HCT116 (cell line): Measurements from ENCODE around the gene ASB6. TPM values are rescaled to one million over a fixed set of nuclear protein-coding genes. Genes with fewer than 3 reads are reported as not detected.

Experiments used
- ATAC-seq: fragments of 200-7000 bp; cut with Tn5 transposase; 2 replicates; pipeline ENCODE4 v1.9.1; 2020; ENCODE audit warnings: mild to moderate bottlenecking, moderate library complexity
- BruUV-seq: library from RNA; stranded (reverse); fragments of 400-500 nt; replicated peaks from 2 replicates; lab custom pipeline; 2021; lab: Mats Ljungman, UMichigan
- CTCF ChIA-PET: fragments of 300-600 bp; sonication (Branson Sonifier 250); formaldehyde crosslinking; loops from one replicate; lab custom pipeline; 2021; ENCODE audit warnings: antibody characterized with exemption; lab: Charles Lee
- POLR2A ChIA-PET: fragments of 300-600, 350-600 bp; sonication (Branson Sonifier 250); formaldehyde crosslinking; loops from one replicate; lab custom pipeline; 2021; ENCODE audit warnings: antibody characterized with exemption; lab: Charles Lee
- RAD21 ChIA-PET, 2 experiments: fragments of 300-600 bp; sonication (Branson Sonifier 250); formaldehyde crosslinking; loops; one replicate each; lab custom pipeline; 2023; ENCODE audit warnings: low total read pairs in 2 of 2; ENCODE audit not compliant: uncharacterized antibody in 2 of 2, unreplicated experiment in 2 of 2, low non-redundant PET in 1 of 2; lab: Charles Lee
- DNase-seq: peaks from one replicate; pipeline ENCODE4 v3.0.0-alpha.2; 2010; ENCODE audit warnings: low read depth, low spot score
- H2AFZ ChIP-seq: fragments of 200-600 bp; shearing (Covaris generic), sonication (generic); 2 replicates; pipeline ENCODE4 v1.6.1; 2017; ENCODE audit warnings: low read depth, mixed run types, mixed read lengths, antibody characterized with exemption, low read length; ENCODE audit not compliant: poor library complexity, severe bottlenecking
- H3K27ac ChIP-seq: 2 replicates; pipeline ENCODE4 v1.5.1; 2012; ENCODE audit warnings: low read depth, low read length
- H3K27me3 ChIP-seq: fragments of 200-600 bp; sonication (generic); 2 replicates; pipeline ENCODE4 v1.6.1; 2016; ENCODE audit warnings: mixed run types, low read length, mixed read lengths; ENCODE audit not compliant: insufficient read depth
- H3K36me3 ChIP-seq, 2 experiments: fragments of 200-500 bp in 1 of 2; fragments of 200-600 bp in 1 of 2; sonication (Bioruptor generic) in 1 of 2; sonication (generic) in 1 of 2; 2 replicates each; pipeline versions ENCODE4 v1.5.1 to v1.6.1; 2014 to 2016; ENCODE audit warnings: low read length in 2 of 2, inconsistent platforms in 1 of 2, mixed read lengths in 1 of 2, mixed run types in 1 of 2; ENCODE audit not compliant: insufficient read depth in 2 of 2, control insufficient read depth in 1 of 2
- H3K4me1 ChIP-seq, 2 experiments: fragments of 200-600 bp in 1 of 2; sonication (generic) in 1 of 2; 2 replicates each; pipeline versions ENCODE4 v1.5.1 to v1.6.1; 2012 to 2017; ENCODE audit warnings: low read length in 2 of 2, inconsistent platforms in 1 of 2, mild to moderate bottlenecking in 1 of 2, mixed read lengths in 1 of 2, mixed run types in 1 of 2, moderate library complexity in 1 of 2; ENCODE audit not compliant: insufficient read depth in 2 of 2, control insufficient read depth in 1 of 2
- H3K4me2 ChIP-seq: fragments of 200-600 bp; sonication (generic); 2 replicates; pipeline ENCODE4 v1.6.1; 2017; ENCODE audit warnings: mixed run types, low read length, mixed read lengths
- H3K4me3 ChIP-seq, 2 experiments: fragments of 200-600 bp in 1 of 2; sonication (generic) in 1 of 2; replicated peaks in 1 of 2; 2 replicates each; pipeline ENCODE4 v1.5.1; 2011 to 2016; ENCODE audit warnings: low read length in 2 of 2, control low read depth in 1 of 2, low read depth in 1 of 2, mild to moderate bottlenecking in 1 of 2, mixed read lengths in 1 of 2, mixed run types in 1 of 2
- H3K79me2 ChIP-seq: fragments of 200-600 bp; sonication (generic); 2 replicates; pipeline ENCODE4 v1.6.1; 2017; ENCODE audit warnings: mild to moderate bottlenecking, mixed run types, low read length, moderate library complexity, mixed read lengths; ENCODE audit not compliant: insufficient read depth
- H3K9ac ChIP-seq: fragments of 200-600 bp; sonication (generic); 2 replicates; pipeline ENCODE4 v1.6.1; 2016; ENCODE audit warnings: low read length, mixed read lengths
- H3K9me2 ChIP-seq: fragments of 200-600 bp; sonication (generic), shearing (Covaris generic); 2 replicates; pipeline ENCODE4 v1.6.1; 2017; ENCODE audit warnings: mixed run types, mild to moderate bottlenecking, moderate library complexity; ENCODE audit not compliant: insufficient read depth
- H3K9me3 ChIP-seq, 2 experiments: fragments of 200-500 bp in 1 of 2; fragments of 200-600 bp in 1 of 2; sonication (Bioruptor generic) in 1 of 2; sonication (generic) in 1 of 2; 2 replicates each; pipeline ENCODE4 v1.6.1; 2014 to 2017; ENCODE audit warnings: low read length in 2 of 2, mixed read lengths in 2 of 2, inconsistent platforms in 1 of 2, low read depth in 1 of 2, mild to moderate bottlenecking in 1 of 2, mixed run types in 1 of 2, moderate library complexity in 1 of 2; ENCODE audit not compliant: control insufficient read depth in 1 of 2, insufficient read depth in 1 of 2
- H4K20me1 ChIP-seq: fragments of 200-600 bp; sonication (generic), shearing (Covaris generic); 2 replicates; pipeline ENCODE4 v1.6.1; 2017; ENCODE audit warnings: mixed run types, mild to moderate bottlenecking, moderate library complexity; ENCODE audit not compliant: insufficient read depth
- CEBPB ChIP-seq: IDR thresholded peaks from 2 replicates; pipeline ENCODE4 v1.6.1; 2012; ENCODE audit warnings: low read depth
- ELF1 ChIP-seq: IDR thresholded peaks from 2 replicates; pipeline ENCODE4 v1.6.1; 2012; ENCODE audit warnings: low read depth, borderline replicate concordance
- EZH2 ChIP-seq: fragments of 200-600 bp; sonication (generic); IDR thresholded peaks from 2 replicates; pipeline ENCODE4 v1.6.1; 2017; ENCODE audit warnings: antibody characterized with exemption, mixed run types
- EZH2phosphoT487 ChIP-seq: fragments of 200-600 bp; IDR thresholded peaks from 2 replicates; pipeline ENCODE4 v1.6.1; 2018; ENCODE audit warnings: antibody characterized with exemption, borderline replicate concordance
- JUND ChIP-seq: IDR thresholded peaks from 2 replicates; pipeline ENCODE4 v1.6.1; 2012
- POLR2A ChIP-seq: IDR thresholded peaks from 2 replicates; pipeline ENCODE4 v1.7.0; 2011; ENCODE audit warnings: borderline replicate concordance; ENCODE audit not compliant: insufficient read depth, insufficient read length; ENCODE audit errors: extremely low read depth
- POLR2AphosphoS5 ChIP-seq: IDR thresholded peaks from 2 replicates; pipeline ENCODE4 v1.6.1; 2011; ENCODE audit warnings: mild to moderate bottlenecking, low read depth, low read length, moderate library complexity
- SIN3A ChIP-seq: IDR thresholded peaks from 2 replicates; pipeline ENCODE4 v1.6.1; 2012; ENCODE audit warnings: low read depth
- SP1 ChIP-seq: IDR thresholded peaks from 2 replicates; pipeline ENCODE4 v1.6.1; 2012; ENCODE audit warnings: low read depth
- SRF ChIP-seq: IDR thresholded peaks from 2 replicates; pipeline ENCODE4 v1.6.1; 2012; ENCODE audit warnings: low read depth
- TCF7L2 ChIP-seq: IDR thresholded peaks from 2 replicates; pipeline ENCODE4 v1.7.0; 2011; ENCODE audit warnings: borderline replicate concordance, inconsistent platforms; ENCODE audit not compliant: insufficient read depth, insufficient read length; ENCODE audit errors: extremely low read depth
- YY1 ChIP-seq: IDR thresholded peaks from 2 replicates; pipeline ENCODE4 v1.6.1; 2011; ENCODE audit warnings: low read length, low read depth, moderate library complexity, mild to moderate bottlenecking; ENCODE audit not compliant: insufficient replicate concordance; ENCODE audit errors: extremely low read depth
- ZFX ChIP-seq: fragments of 450-650 bp; IDR thresholded peaks from 2 replicates; pipeline ENCODE4 v1.6.1; 2017
- intact Hi-C: fragments of 100-400 bp; cut with micrococcal nuclease; formaldehyde crosslinking; loops from 2 replicates; pipeline ENCODE4 v1.10.0; 2022
- total RNA-seq: library from RNA; stranded (reverse); gene quantifications from one replicate; pipeline ENCODE4 v1.2.1, GENCODE V29; 2021; ENCODE audit not compliant: unreplicated experiment
- TF ChIP-seq, protein P1 (sequence below): IDR thresholded peaks from 2 replicates; pipeline ENCODE4 v1.6.1; 2012; ENCODE audit warnings: low read depth
- TF ChIP-seq, protein P2 (sequence below), 3 experiments: fragments of 200-600 bp in 1 of 3; sonication (generic) in 1 of 3; IDR thresholded peaks in 2 of 3; conservative IDR thresholded peaks in 1 of 3; 2 replicates each; pipeline ENCODE4 v1.5.1; 2012 to 2017; ENCODE audit warnings: low read depth in 2 of 3, low read length in 2 of 3, antibody characterized with exemption in 1 of 3, borderline replicate concordance in 1 of 3, control low read depth in 1 of 3, mild to moderate bottlenecking in 1 of 3, mixed read lengths in 1 of 3, mixed run types in 1 of 3, moderate library complexity in 1 of 3; ENCODE audit not compliant: insufficient read depth in 1 of 3
- TF ChIP-seq, protein P3 (sequence below): IDR thresholded peaks from 2 replicates; pipeline ENCODE4 v1.6.1; 2012

Gene ASB6
- total RNA-seq, 1 experiment from 2014 or later = 21.6 TPM

DNA sequence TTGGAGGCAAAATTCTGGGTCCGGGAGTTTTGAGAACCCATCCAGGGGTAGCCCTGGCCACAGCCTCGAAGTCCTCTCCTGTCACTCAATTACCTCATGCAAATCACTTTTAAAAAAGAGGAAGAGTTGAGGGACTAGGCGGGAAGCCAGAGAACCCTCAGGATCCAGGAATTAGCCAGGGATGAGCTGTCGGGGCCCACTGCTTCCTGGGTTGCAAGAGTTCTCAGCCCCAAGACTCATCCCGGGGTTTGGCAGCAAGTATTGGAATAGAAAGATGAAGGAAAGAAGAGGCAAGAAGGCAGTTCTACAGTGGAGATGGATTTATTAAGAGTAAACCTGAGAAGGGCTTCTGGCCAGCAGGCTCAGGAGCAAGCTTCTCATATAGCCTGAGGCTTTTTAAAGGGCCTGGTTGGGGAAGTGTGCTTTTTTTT lies 46.6 kb downstream of the ASB6 start:
- ChIA-PET CTCF (interaction anchor here (0.7 to 1.6 kb wide), 4 partner anchors 8 to 464 kb away, joined by 3 to 4 read pairs (median 3); no protein-coding TSS in a partner anchor), POLR2A (interaction anchor here (0.8 to 3.4 kb wide), 9 partner anchors 8 to 417 kb away, joined by 3 to 46 read pairs (median 5); partner anchors contain the start of genes IER5L and NTMT1), RAD21 (interaction anchor here in 1 of 2 experiments (0.6 kb wide), 1 partner anchor 224 kb away, joined by 3 read pairs; no protein-coding TSS in a partner anchor)
- H3K9me3 ChIP-seq = no peaks in the 10 kb centered on the region
- H3K27ac ChIP-seq = peak overlapping the region; percentile 98
- H3K27me3 ChIP-seq = no peaks in the 10 kb centered on the region
- no peak for DNase-seq
- ATAC-seq = no peak
- peaks cover 68 to 93% of the 10 kb centered on the region in 2 experiments for H3K4me1 ChIP-seq
- peak overlapping the region; percentile 83; the same call in 1 of the 2 replicates for H3K9ac ChIP-seq
- no peak overlapping the region for H3K4me3 ChIP-seq
- H3K79me2 ChIP-seq = no peaks in the 10 kb centered on the region
- H3K36me3 ChIP-seq = no peaks in the 10 kb centered on the region
- no TSS peak for BruUV-seq
- intact Hi-C loops = no loop called here
- TF ChIP-seq EZH2phosphoT487 = no peak
- TF ChIP-seq, protein P1, sequence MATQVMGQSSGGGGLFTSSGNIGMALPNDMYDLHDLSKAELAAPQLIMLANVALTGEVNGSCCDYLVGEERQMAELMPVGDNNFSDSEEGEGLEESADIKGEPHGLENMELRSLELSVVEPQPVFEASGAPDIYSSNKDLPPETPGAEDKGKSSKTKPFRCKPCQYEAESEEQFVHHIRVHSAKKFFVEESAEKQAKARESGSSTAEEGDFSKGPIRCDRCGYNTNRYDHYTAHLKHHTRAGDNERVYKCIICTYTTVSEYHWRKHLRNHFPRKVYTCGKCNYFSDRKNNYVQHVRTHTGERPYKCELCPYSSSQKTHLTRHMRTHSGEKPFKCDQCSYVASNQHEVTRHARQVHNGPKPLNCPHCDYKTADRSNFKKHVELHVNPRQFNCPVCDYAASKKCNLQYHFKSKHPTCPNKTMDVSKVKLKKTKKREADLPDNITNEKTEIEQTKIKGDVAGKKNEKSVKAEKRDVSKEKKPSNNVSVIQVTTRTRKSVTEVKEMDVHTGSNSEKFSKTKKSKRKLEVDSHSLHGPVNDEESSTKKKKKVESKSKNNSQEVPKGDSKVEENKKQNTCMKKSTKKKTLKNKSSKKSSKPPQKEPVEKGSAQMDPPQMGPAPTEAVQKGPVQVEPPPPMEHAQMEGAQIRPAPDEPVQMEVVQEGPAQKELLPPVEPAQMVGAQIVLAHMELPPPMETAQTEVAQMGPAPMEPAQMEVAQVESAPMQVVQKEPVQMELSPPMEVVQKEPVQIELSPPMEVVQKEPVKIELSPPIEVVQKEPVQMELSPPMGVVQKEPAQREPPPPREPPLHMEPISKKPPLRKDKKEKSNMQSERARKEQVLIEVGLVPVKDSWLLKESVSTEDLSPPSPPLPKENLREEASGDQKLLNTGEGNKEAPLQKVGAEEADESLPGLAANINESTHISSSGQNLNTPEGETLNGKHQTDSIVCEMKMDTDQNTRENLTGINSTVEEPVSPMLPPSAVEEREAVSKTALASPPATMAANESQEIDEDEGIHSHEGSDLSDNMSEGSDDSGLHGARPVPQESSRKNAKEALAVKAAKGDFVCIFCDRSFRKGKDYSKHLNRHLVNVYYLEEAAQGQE = no peak
- TF ChIP-seq TCF7L2 = no peak
- TF ChIP-seq JUND = no peak
- no peak for TF ChIP-seq SP1
- TF ChIP-seq YY1 = no peak
- no peak for TF ChIP-seq SRF
- TF ChIP-seq ELF1 = no peak
- TF ChIP-seq EZH2 = no peak
- TF ChIP-seq, protein P2, sequence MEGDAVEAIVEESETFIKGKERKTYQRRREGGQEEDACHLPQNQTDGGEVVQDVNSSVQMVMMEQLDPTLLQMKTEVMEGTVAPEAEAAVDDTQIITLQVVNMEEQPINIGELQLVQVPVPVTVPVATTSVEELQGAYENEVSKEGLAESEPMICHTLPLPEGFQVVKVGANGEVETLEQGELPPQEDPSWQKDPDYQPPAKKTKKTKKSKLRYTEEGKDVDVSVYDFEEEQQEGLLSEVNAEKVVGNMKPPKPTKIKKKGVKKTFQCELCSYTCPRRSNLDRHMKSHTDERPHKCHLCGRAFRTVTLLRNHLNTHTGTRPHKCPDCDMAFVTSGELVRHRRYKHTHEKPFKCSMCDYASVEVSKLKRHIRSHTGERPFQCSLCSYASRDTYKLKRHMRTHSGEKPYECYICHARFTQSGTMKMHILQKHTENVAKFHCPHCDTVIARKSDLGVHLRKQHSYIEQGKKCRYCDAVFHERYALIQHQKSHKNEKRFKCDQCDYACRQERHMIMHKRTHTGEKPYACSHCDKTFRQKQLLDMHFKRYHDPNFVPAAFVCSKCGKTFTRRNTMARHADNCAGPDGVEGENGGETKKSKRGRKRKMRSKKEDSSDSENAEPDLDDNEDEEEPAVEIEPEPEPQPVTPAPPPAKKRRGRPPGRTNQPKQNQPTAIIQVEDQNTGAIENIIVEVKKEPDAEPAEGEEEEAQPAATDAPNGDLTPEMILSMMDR (IDR thresholded peaks at IDR 0.05 in 2 of 3, conservative IDR thresholded peaks at IDR 0.05 in 1 of 3; ENCODE audit: borderline replicate concordance in 1 of 3, insufficient read depth in 1 of 3, low read depth in 2 of 3, low read length in 2 of 3) = no peak
- TF ChIP-seq, protein P3, sequence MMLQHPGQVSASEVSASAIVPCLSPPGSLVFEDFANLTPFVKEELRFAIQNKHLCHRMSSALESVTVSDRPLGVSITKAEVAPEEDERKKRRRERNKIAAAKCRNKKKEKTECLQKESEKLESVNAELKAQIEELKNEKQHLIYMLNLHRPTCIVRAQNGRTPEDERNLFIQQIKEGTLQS = no peak
- no peak for TF ChIP-seq ZFX
- no peak for TF ChIP-seq CEBPB
- TF ChIP-seq SIN3A = no peak
- no peak for TF ChIP-seq POLR2AphosphoS5
- TF ChIP-seq POLR2A = no peak
- no peaks in the 10 kb centered on the region for H3K9me2 ChIP-seq
- H4K20me1 ChIP-seq = no peaks in the 10 kb centered on the region
- no peak overlapping the region for H2AFZ ChIP-seq
- peak overlapping the region; percentile 95 for H3K4me2 ChIP-seq
